H9 (cell line): ENCODE measurements around the gene MEGF9. TPM values are rescaled to one million over a fixed set of nuclear protein-coding genes. Genes with fewer than 3 reads are reported as not detected.

Experiments
- DNase-seq: peaks from one replicate; pipeline ENCODE4 v3.0.0-alpha.2; 2017
- H2AFZ ChIP-seq: one replicate; pipeline ENCODE4 v1.6.1; 2013; ENCODE audit warnings: mild to moderate bottlenecking, low read length, control low read depth, moderate library complexity
- H2AK5ac ChIP-seq: 2 replicates; pipeline ENCODE4 v1.6.1; 2013; ENCODE audit warnings: low read length, control low read depth, mixed read lengths; ENCODE audit not compliant: insufficient read length
- H2BK120ac ChIP-seq: one replicate; pipeline ENCODE4 v1.6.1; 2013; ENCODE audit warnings: low read depth, mild to moderate bottlenecking, low read length, control low read depth, inconsistent platforms; ENCODE audit not compliant: poor library complexity, severe bottlenecking
- H2BK12ac ChIP-seq: 2 replicates; pipeline ENCODE4 v1.6.1; 2013; ENCODE audit warnings: low read length, control low read depth, mixed read lengths, low read depth; ENCODE audit not compliant: insufficient read length
- H2BK15ac ChIP-seq: 2 replicates; pipeline ENCODE4 v1.6.1; 2013; ENCODE audit warnings: low read depth, low read length, control low read depth
- H2BK20ac ChIP-seq: one replicate; pipeline ENCODE4 v1.6.1; 2013; ENCODE audit warnings: low read depth, mild to moderate bottlenecking, low read length, control low read depth, inconsistent platforms; ENCODE audit not compliant: poor library complexity, severe bottlenecking
- H2BK5ac ChIP-seq: 2 replicates; pipeline ENCODE4 v1.6.1; 2013; ENCODE audit warnings: low read length, control low read depth, mixed read lengths; ENCODE audit not compliant: insufficient read length
- H3K14ac ChIP-seq: 2 replicates; pipeline ENCODE4 v1.6.1; 2013; ENCODE audit warnings: low read length, control low read depth; ENCODE audit not compliant: insufficient read depth
- H3K18ac ChIP-seq: 2 replicates; pipeline ENCODE4 v1.6.1; 2013; ENCODE audit warnings: low read depth, mild to moderate bottlenecking, mixed read lengths, low read length, control low read depth; ENCODE audit not compliant: insufficient read length
- H3K23ac ChIP-seq: 2 replicates; pipeline ENCODE4 v1.6.1; 2013; ENCODE audit warnings: low read length, control low read depth, mixed read lengths, low read depth; ENCODE audit not compliant: insufficient read length
- H3K23me2 ChIP-seq: 2 replicates; pipeline ENCODE4 v1.6.1; 2013; ENCODE audit warnings: low read depth, mild to moderate bottlenecking, mixed read lengths, low read length, control low read depth; ENCODE audit not compliant: insufficient read length, poor library complexity, severe bottlenecking
- H3K27ac ChIP-seq: 2 replicates; pipeline ENCODE4 v1.5.1; 2013; ENCODE audit warnings: low read length, control low read depth, mixed read lengths, low read depth; ENCODE audit not compliant: insufficient read length
- H3K27me3 ChIP-seq: 2 replicates; pipeline ENCODE4 v1.6.1; 2013; ENCODE audit warnings: low read length, control low read depth, inconsistent platforms; ENCODE audit not compliant: insufficient read depth
- H3K4ac ChIP-seq: 2 replicates; pipeline ENCODE4 v1.6.1; 2013; ENCODE audit warnings: low read depth, mild to moderate bottlenecking, control low read depth, inconsistent platforms, low read length, moderate library complexity
- H3K4me1 ChIP-seq: 2 replicates; pipeline ENCODE4 v1.6.1; 2013; ENCODE audit warnings: low read length, control low read depth, inconsistent platforms; ENCODE audit not compliant: insufficient read depth
- H3K4me2 ChIP-seq: 2 replicates; pipeline ENCODE4 v1.6.1; 2013; ENCODE audit warnings: low read length, control low read depth, mixed read lengths; ENCODE audit not compliant: insufficient read length, insufficient read depth
- H3K56ac ChIP-seq: 2 replicates; pipeline ENCODE4 v1.6.1; 2013; ENCODE audit warnings: low read depth, mild to moderate bottlenecking, mixed read lengths, low read length, control low read depth; ENCODE audit not compliant: insufficient read length
- H3K79me1 ChIP-seq: 2 replicates; pipeline ENCODE4 v1.6.1; 2013; ENCODE audit warnings: low read depth, mild to moderate bottlenecking, moderate library complexity, low read length, control low read depth, inconsistent platforms; ENCODE audit not compliant: insufficient read depth, poor library complexity, severe bottlenecking
- H3K79me2 ChIP-seq: 2 replicates; pipeline ENCODE4 v1.6.1; 2013; ENCODE audit warnings: low read length, control low read depth, inconsistent platforms; ENCODE audit not compliant: insufficient read depth
- H3K9ac ChIP-seq: 2 replicates; pipeline ENCODE4 v1.6.1; 2013; ENCODE audit warnings: low read length, control low read depth, mixed read lengths; ENCODE audit not compliant: insufficient read length; ENCODE audit errors: extremely low read depth
- H3K9me3 ChIP-seq: one replicate; pipeline ENCODE4 v1.6.1; 2013; ENCODE audit warnings: low read depth, low read length, inconsistent platforms; ENCODE audit not compliant: control insufficient read depth
- H3T11ph ChIP-seq: one replicate; pipeline ENCODE4 v1.6.1; 2013; ENCODE audit warnings: mild to moderate bottlenecking, low read length, control low read depth, inconsistent platforms
- H4K20me1 ChIP-seq: one replicate; pipeline ENCODE4 v1.6.1; 2013; ENCODE audit not compliant: control insufficient read depth, insufficient read length, insufficient read depth
- H4K5ac ChIP-seq: 2 replicates; pipeline ENCODE4 v1.6.1; 2013; ENCODE audit warnings: low read depth, mild to moderate bottlenecking, mixed read lengths, low read length, control low read depth; ENCODE audit not compliant: insufficient read length
- H4K8ac ChIP-seq: replicated peaks from 2 replicates; pipeline ENCODE4 v1.6.1; 2013; ENCODE audit warnings: low read length, control low read depth, mixed read lengths, low read depth; ENCODE audit not compliant: insufficient read length
- H4K91ac ChIP-seq: 2 replicates; pipeline ENCODE4 v1.6.1; 2013; ENCODE audit warnings: low read depth, mild to moderate bottlenecking, moderate library complexity, mixed read lengths, low read length, control low read depth; ENCODE audit not compliant: insufficient read length
- H3K27ac Mint-ChIP-seq, 3 experiments: 2 replicates in 2 of 3; 3 replicates in 1 of 3; pipeline ENCODE4 v1.8.0; 2020 to 2021; ENCODE audit warnings: mixed read lengths in 3 of 3, mild to moderate bottlenecking in 1 of 3, moderate library complexity in 1 of 3
- H3K27me3 Mint-ChIP-seq: 2 replicates; pipeline ENCODE4 v1.8.0; 2021; ENCODE audit warnings: low read depth, mild to moderate bottlenecking, moderate library complexity, mixed read lengths
- H3K36me3 Mint-ChIP-seq, 3 experiments: 2 replicates in 2 of 3; 3 replicates in 1 of 3; pipeline ENCODE4 v1.8.0; 2020 to 2021; ENCODE audit warnings: low read depth in 3 of 3, mixed read lengths in 3 of 3; ENCODE audit not compliant: insufficient read depth in 1 of 3
- H3K4me1 Mint-ChIP-seq, 2 experiments: 2 replicates each; pipeline ENCODE4 v1.8.0; 2020; ENCODE audit warnings: mixed read lengths in 2 of 2
- H3K4me3 Mint-ChIP-seq, 2 experiments: 2 replicates in 1 of 2; 3 replicates in 1 of 2; pipeline ENCODE4 v1.8.0; 2020 to 2021; ENCODE audit warnings: mild to moderate bottlenecking in 2 of 2, mixed read lengths in 2 of 2, moderate library complexity in 1 of 2
- H3K9me3 Mint-ChIP-seq, 2 experiments: 2 replicates in 1 of 2; 3 replicates in 1 of 2; pipeline ENCODE4 v1.8.0; 2020; ENCODE audit warnings: mild to moderate bottlenecking in 2 of 2, mixed read lengths in 2 of 2, moderate library complexity in 1 of 2
- CTCF ChIP-seq: fragments of 200-600 bp; sonication (generic); conservative IDR thresholded peaks from 3 replicates; pipeline ENCODE4 v1.8.0; 2021; ENCODE audit warnings: antibody characterized with exemption, mild to moderate bottlenecking
- WGBS: extraction: QIAGEN DNeasy Blood & Tissue Kit; methylation state at CpG from one replicate; pipeline ENCODE4 v1.1.7; 2013; ENCODE audit warnings: missing lambda C conversion rate, low lambda C conversion rate, mixed read lengths; ENCODE audit not compliant: insufficient read length; ENCODE audit errors: extremely low coverage; 5-methylcytosine and 5-hydroxymethylcytosine counted together
- total RNA-seq: library from RNA; stranded (reverse); gene quantifications from 2 replicates; pipeline ENCODE4 v1.2.1, GENCODE V29; 2021

Gene MEGF9
- total RNA-seq, 1 experiment from 2014 or later = 0.94 TPM

- Histone ChIP-seq H2AK5ac (no peak overlapping the region), H3K23ac (no peak overlapping the region), H3K23me2 (no peaks in the 10 kb centered on the region), H2BK12ac (no peak overlapping the region), H3K18ac (no peak overlapping the region), H3K79me2 (peaks cover 6% of the 10 kb centered on the region; the same call in 1 of the 2 replicates), H3K9ac (no peak overlapping the region), H2BK5ac (no peak overlapping the region), H2BK120ac (no peak overlapping the region), H3K4me2 (no peak overlapping the region), H3T11ph (no peak overlapping the region), H3K4ac (no peak overlapping the region), H2AFZ (no peak overlapping the region), H3K56ac (no peak overlapping the region), H3K27ac (no peak overlapping the region), H2BK20ac (no peak overlapping the region), H3K9me3 (no peaks in the 10 kb centered on the region), H3K79me1 (peaks cover 2% of the 10 kb centered on the region), H4K20me1 (no peaks in the 10 kb centered on the region), H4K8ac (no peak overlapping the region), H3K14ac (no peak overlapping the region), H2BK15ac (no peak overlapping the region), H3K27me3 (no peaks in the 10 kb centered on the region), H3K4me1 (peaks cover under 1% of the 10 kb centered on the region), H4K5ac (no peak overlapping the region), H4K91ac (no peak overlapping the region)
- Mint-ChIP-seq H3K27me3 (peaks cover 11% of the 10 kb centered on the region), H3K9me3 (no peaks in the 10 kb centered on the region; a peak in 1 of 5 replicates), H3K36me3 (no peaks in the 10 kb centered on the region), H3K4me1 (peaks cover 4 to 7% of the 10 kb centered on the region in 2 experiments), H3K4me3 (no peak overlapping the region), H3K27ac (no peak overlapping the region)
- DNase-seq = peak; percentile 37
- WGBS = no CpG with 5 or more reads among the region's 3 CpGs
- no peak for TF ChIP-seq CTCF
Observed at GRCh38 chr9:120583958-120584369, 130.3 kb downstream of the MEGF9 start.
